GM10266 (cell line): ENCODE measurements around the gene RPL18A.

Experiments used
- DNase-seq: peaks from one replicate; pipeline ENCODE4 v3.0.0; 2012; ENCODE audit errors: extremely low spot score
- CTCF ChIP-seq: IDR thresholded peaks from 2 replicates; pipeline ENCODE4 v1.5.1; 2012; ENCODE audit warnings: mild to moderate bottlenecking, low read depth; ENCODE audit not compliant: control insufficient read depth, insufficient read depth; ENCODE audit errors: missing control alignments

Gene RPL18A

GRCh38 chr19:17826508-17827056 is 33.1 kb upstream of the RPL18A start:
- no peak for DNase-seq
- TF ChIP-seq CTCF: no peak

- no peak for TF ChIP-seq CTCF
- DNase-seq: no peak
Measured at GRCh38 chr19:17829855-17830566, 29.7 kb upstream of the RPL18A start.

- TF ChIP-seq CTCF: no peak
- peak; percentile 68 for DNase-seq
Measured at GRCh38 chr19:17830567-17831418, 28.9 kb upstream of the RPL18A start.

GRCh38 chr19:17831419-17831888 is 28.3 kb upstream of the RPL18A start:
- no peak for DNase-seq
- no peak for TF ChIP-seq CTCF

GRCh38 chr19:17832443-17833208 is 27.1 kb upstream of the RPL18A start:
- TF ChIP-seq CTCF: no peak
- no peak for DNase-seq

- DNase-seq: no peak
- TF ChIP-seq CTCF: no peak
Measured at GRCh38 chr19:17834350-17835181, 25.1 kb upstream of the RPL18A start.
